ENCODE measurements around the gene SRXN1. TPM values are rescaled to one million over a fixed set of nuclear protein-coding genes. Genes with fewer than 3 reads are reported as not detected.
A peak's percentile ranks its signal among the peaks of the same experiment; 100 is the strongest.

Gene SRXN1
- total RNA-seq, 2 experiments from 2014 or later, result 6.7 to 6.8 TPM

DNA sequence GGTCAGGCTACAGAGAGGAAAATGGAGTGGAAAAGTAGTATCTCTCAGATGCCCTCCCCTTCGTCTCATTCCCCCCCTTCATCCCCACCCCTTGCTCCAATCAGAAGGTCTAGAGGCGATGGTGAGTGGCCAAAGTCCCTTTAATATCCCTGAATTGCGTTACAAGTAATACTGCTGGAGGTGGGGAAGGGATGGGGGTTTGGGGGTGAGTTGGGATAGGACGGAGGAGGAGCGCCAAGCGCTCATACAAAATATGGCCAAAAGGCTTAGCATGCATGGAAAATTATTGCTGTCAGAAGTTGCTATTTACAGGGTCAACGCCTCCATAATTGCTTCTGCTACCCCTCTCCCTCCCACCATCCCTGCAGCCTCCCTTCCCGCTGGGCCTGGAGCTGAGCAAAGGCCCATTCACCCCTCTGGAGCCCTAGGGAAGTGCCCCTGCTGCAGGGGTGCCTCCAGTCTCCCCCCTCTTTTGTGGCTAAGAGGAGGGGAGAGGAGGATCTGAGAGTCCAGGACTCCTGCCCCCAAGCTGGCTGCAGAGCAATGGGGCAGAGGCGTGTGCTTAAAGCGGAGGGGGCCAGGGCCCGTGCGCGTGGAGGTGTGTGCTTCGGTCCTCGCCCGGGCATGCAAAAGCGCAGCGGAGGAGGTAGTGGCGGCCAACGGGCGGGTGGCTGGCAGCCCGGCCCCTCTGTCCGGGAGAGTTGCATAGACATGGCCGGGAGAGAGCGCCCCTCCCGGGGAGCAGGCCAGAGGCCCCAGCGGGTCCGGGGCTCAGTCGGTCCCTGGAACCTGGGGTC lies 8.7 kb upstream of the SRXN1 start:
- no peaks in the 10 kb centered on the region for H3K9me3 Mint-ChIP-seq
- no peaks in the 10 kb centered on the region for H3K36me3 Mint-ChIP-seq (ENCODE audit: low read depth)
- peaks cover 45% of the 10 kb centered on the region for H3K27me3 Mint-ChIP-seq (ENCODE audit: low read depth)
- no peak for DNase-seq
- H3K27ac Mint-ChIP-seq, result no peak overlapping the region
- no peak overlapping the region for H3K4me3 Mint-ChIP-seq
- CTCF ChIA-PET, result interaction anchor here (1.2 kb wide), 1 partner anchor 14 kb away, joined by 3 read pairs; no protein-coding TSS in a partner anchor
- peaks cover 4% of the 10 kb centered on the region for H3K4me1 Mint-ChIP-seq (ENCODE audit: low read depth)
- intact Hi-C loops (cut with micrococcal nuclease), result no loop called here

- no peak overlapping the region for H3K27ac Mint-ChIP-seq
- intact Hi-C loops (cut with micrococcal nuclease), result no loop called here
- H3K36me3 Mint-ChIP-seq (ENCODE audit: low read depth), result no peaks in the 10 kb centered on the region
- H3K27me3 Mint-ChIP-seq (ENCODE audit: low read depth), result peaks cover 40% of the 10 kb centered on the region
- H3K4me3 Mint-ChIP-seq, result no peak overlapping the region
- CTCF ChIA-PET, result no interaction called here
- DNase-seq, result no peak
- H3K9me3 Mint-ChIP-seq, result no peaks in the 10 kb centered on the region
- peaks cover 4% of the 10 kb centered on the region for H3K4me1 Mint-ChIP-seq (ENCODE audit: low read depth)
Observed at GRCh38 chr20:658731-659291, 5.8 kb upstream of the SRXN1 start.

GRCh38 chr20:658202-658601 lies 5.2 kb upstream of the SRXN1 start:
- H3K4me3 Mint-ChIP-seq, result no peak overlapping the region
- DNase-seq, result no peak
- H3K36me3 Mint-ChIP-seq (ENCODE audit: low read depth), result no peaks in the 10 kb centered on the region
- no peaks in the 10 kb centered on the region for H3K9me3 Mint-ChIP-seq
- H3K27ac Mint-ChIP-seq, result no peak overlapping the region
- intact Hi-C loops (cut with micrococcal nuclease), result no loop called here
- peaks cover 5% of the 10 kb centered on the region for H3K4me1 Mint-ChIP-seq (ENCODE audit: low read depth)
- peaks cover 38% of the 10 kb centered on the region for H3K27me3 Mint-ChIP-seq (ENCODE audit: low read depth)
- CTCF ChIA-PET, result no interaction called here

- no peaks in the 10 kb centered on the region for H3K9me3 Mint-ChIP-seq
- CTCF ChIA-PET, result interaction anchor here (1.4 to 1.7 kb wide), 2 partner anchors 11 kb away, joined by 5 to 7 read pairs; no protein-coding TSS in a partner anchor
- no peak for DNase-seq
- H3K27ac Mint-ChIP-seq, result no peak overlapping the region
- intact Hi-C loops (cut with micrococcal nuclease), result no loop called here
- no peaks in the 10 kb centered on the region for H3K36me3 Mint-ChIP-seq (ENCODE audit: low read depth)
- no peak overlapping the region for H3K4me3 Mint-ChIP-seq
- peaks cover 8% of the 10 kb centered on the region for H3K4me1 Mint-ChIP-seq (ENCODE audit: low read depth)
- H3K27me3 Mint-ChIP-seq (ENCODE audit: low read depth), result peaks cover 23% of the 10 kb centered on the region
Observed at GRCh38 chr20:655726-656624, 3.0 kb upstream of the SRXN1 start.

GRCh38 chr20:654417-654750 lies 1.4 kb upstream of the SRXN1 start:
- Mint-ChIP-seq H3K27me3 (ENCODE audit: low read depth) (peaks cover 18% of the 10 kb centered on the region), H3K4me3 (no peak overlapping the region), H3K4me1 (ENCODE audit: low read depth) (peaks cover 8% of the 10 kb centered on the region), H3K36me3 (ENCODE audit: low read depth) (peaks cover 5% of the 10 kb centered on the region), H3K9me3 (no peaks in the 10 kb centered on the region), H3K27ac (no peak overlapping the region)
- CTCF ChIA-PET, result interaction anchor here (1.4 to 1.7 kb wide), 2 partner anchors 9 to 13 kb away, joined by 5 to 7 read pairs; no protein-coding TSS in a partner anchor
- no peak for DNase-seq
- intact Hi-C loops (cut with micrococcal nuclease), result loop anchor here (5.0 kb wide), 1 partner anchor 468 kb away; no protein-coding TSS in a partner anchor

DNA sequence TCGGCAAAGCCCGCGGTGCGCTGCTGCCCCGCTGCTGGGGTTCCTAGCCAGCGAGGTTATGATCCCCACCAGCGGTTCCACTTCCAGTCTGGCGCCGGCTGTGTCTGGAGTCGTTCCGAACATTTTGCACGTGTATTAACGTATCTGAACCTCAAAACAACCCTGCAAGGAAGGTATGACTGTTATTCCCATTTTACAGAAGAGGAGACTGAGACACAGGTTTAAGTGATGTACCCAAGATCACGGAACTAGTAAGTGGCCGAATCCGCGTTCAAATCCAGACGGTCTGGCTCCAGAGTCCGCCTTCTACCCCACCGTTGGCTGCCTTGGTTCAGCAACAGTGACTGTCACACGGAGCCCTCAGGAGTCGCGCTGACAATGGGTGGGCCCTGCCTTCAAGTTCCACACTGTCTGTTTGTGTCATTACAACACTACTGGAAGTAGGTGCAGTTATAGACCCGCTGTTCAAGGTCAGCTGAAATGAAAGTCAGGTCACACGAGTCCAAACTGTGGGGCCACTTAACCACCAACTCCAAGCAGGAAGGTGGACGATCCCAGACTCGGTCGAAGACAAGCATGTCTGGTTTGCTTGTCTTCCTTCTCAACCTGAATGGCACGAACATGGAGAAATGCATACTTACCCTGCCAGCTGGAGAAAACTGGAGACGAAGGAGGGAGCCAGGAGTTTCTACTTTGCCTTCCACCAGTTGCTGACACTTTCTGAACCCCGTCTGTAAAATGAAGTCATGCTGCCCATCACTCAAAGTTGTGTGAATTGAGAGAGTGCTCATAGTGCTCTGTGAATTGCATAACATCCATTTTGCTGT lies 803 bp upstream of the SRXN1 start:
- DNase-seq, result no peak
- intact Hi-C loops (cut with micrococcal nuclease), result loop anchor here (1.0 to 5.0 kb wide), 4 partner anchors 13 to 468 kb away; partner anchors contain the start of gene CSNK2A1
- no peaks in the 10 kb centered on the region for H3K9me3 Mint-ChIP-seq
- H3K27ac Mint-ChIP-seq, result no peak overlapping the region
- peaks cover 8% of the 10 kb centered on the region for H3K4me1 Mint-ChIP-seq (ENCODE audit: low read depth)
- peak overlapping the region; percentile 57 for H3K4me3 Mint-ChIP-seq
- CTCF ChIA-PET, result no interaction called here
- peaks cover 16% of the 10 kb centered on the region for H3K27me3 Mint-ChIP-seq (ENCODE audit: low read depth)
- peaks cover 7% of the 10 kb centered on the region for H3K36me3 Mint-ChIP-seq (ENCODE audit: low read depth)

- no peak for DNase-seq
- CTCF ChIA-PET, result interaction anchor here (0.6 kb wide), 1 partner anchor 512 kb away, joined by 3 read pairs; no protein-coding TSS in a partner anchor
- H3K27ac Mint-ChIP-seq, result peak overlapping the region; percentile 4
- peak overlapping the region; percentile 72 for H3K4me3 Mint-ChIP-seq
- H3K9me3 Mint-ChIP-seq, result no peaks in the 10 kb centered on the region
- peaks cover 18% of the 10 kb centered on the region for H3K36me3 Mint-ChIP-seq (ENCODE audit: low read depth)
- peaks cover 8% of the 10 kb centered on the region for H3K4me1 Mint-ChIP-seq (ENCODE audit: low read depth)
- H3K27me3 Mint-ChIP-seq (ENCODE audit: low read depth), result peaks cover 10% of the 10 kb centered on the region
- intact Hi-C loops (cut with micrococcal nuclease), result loop anchor here (1.0 to 5.0 kb wide), 4 partner anchors 15 to 470 kb away; partner anchors contain the start of gene CSNK2A1
Observed at GRCh38 chr20:652615-653109, 338 bp downstream of the SRXN1 start.

GRCh38 chr20:651713-652614 lies 1.0 kb downstream of the SRXN1 start:
- intact Hi-C loops (cut with micrococcal nuclease), result loop anchor here (2.0 to 5.0 kb wide), 2 partner anchors 77 to 470 kb away; no protein-coding TSS in a partner anchor
- Mint-ChIP-seq H3K4me3 (peak overlapping the region; percentile 72), H3K9me3 (no peaks in the 10 kb centered on the region), H3K27me3 (ENCODE audit: low read depth) (peaks cover 10% of the 10 kb centered on the region), H3K27ac (peak overlapping the region; percentile 4), H3K36me3 (ENCODE audit: low read depth) (peaks cover 23% of the 10 kb centered on the region), H3K4me1 (ENCODE audit: low read depth) (peaks cover 8% of the 10 kb centered on the region)
- no peak for DNase-seq
- CTCF ChIA-PET, result interaction anchor here (0.6 to 1.7 kb wide), 4 partner anchors 87 to 512 kb away, joined by 3 to 8 read pairs (median 4); no protein-coding TSS in a partner anchor

- Mint-ChIP-seq H3K27me3 (ENCODE audit: low read depth) (peaks cover 10% of the 10 kb centered on the region), H3K36me3 (ENCODE audit: low read depth) (peaks cover 23% of the 10 kb centered on the region), H3K27ac (no peak overlapping the region), H3K9me3 (no peaks in the 10 kb centered on the region), H3K4me1 (ENCODE audit: low read depth) (peaks cover 8% of the 10 kb centered on the region), H3K4me3 (no peak overlapping the region)
- no peak for DNase-seq
- intact Hi-C loops (cut with micrococcal nuclease), result loop anchor here (5.0 kb wide), 1 partner anchor 471 kb away; no protein-coding TSS in a partner anchor
- CTCF ChIA-PET, result interaction anchor here (0.6 to 1.7 kb wide), 3 partner anchors 88 to 216 kb away, joined by 3 to 8 read pairs (median 3); no protein-coding TSS in a partner anchor
Observed at GRCh38 chr20:650954-651353, 2.0 kb downstream of the SRXN1 start.

DNA sequence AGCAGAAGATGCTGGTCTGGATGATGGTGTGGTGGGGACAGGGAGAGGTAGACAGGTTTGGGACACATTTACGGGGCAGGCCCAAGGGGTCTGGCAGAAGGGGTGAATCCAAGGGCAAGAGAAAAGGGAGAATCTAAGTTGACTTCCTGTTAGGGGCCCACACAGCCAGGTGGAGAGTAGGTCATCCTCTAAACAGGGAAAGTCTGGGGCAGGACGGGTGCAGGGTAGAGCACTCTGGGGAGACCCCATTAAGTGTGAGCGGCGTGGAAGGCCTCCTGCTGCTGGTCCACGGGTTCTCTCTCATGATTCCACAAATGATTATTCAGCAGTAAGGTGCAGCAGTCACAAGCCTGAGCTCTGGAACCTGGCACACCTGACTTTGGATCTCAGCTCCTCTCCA lies 2.7 kb downstream of the SRXN1 start:
- CTCF ChIA-PET, result interaction anchor here (0.7 kb wide), 1 partner anchor 138 kb away, joined by 3 read pairs; no protein-coding TSS in a partner anchor
- intact Hi-C loops (cut with micrococcal nuclease), result loop anchor here (5.0 kb wide), 1 partner anchor 472 kb away; no protein-coding TSS in a partner anchor
- H3K27me3 Mint-ChIP-seq (ENCODE audit: low read depth), result peaks cover 8% of the 10 kb centered on the region
- no peak overlapping the region for H3K4me3 Mint-ChIP-seq
- H3K4me1 Mint-ChIP-seq (ENCODE audit: low read depth), result peaks cover 8% of the 10 kb centered on the region
- H3K9me3 Mint-ChIP-seq, result no peaks in the 10 kb centered on the region
- H3K27ac Mint-ChIP-seq, result no peak overlapping the region
- peaks cover 23% of the 10 kb centered on the region for H3K36me3 Mint-ChIP-seq (ENCODE audit: low read depth)
- DNase-seq, result no peak

All from activated naive CD4-positive, alpha-beta T cell treated with anti-CD3 and anti-CD28 coated beads for 36 hours (primary cell).